Sigmoid colon (tissue), 7 donors: ENCODE measurements around the gene GOLGA6L7. TPM values are rescaled to one million over a fixed set of nuclear protein-coding genes. Genes with fewer than 3 reads are reported as not detected.
"Not testable (repeated sequence)": the region's sequence is repeated elsewhere in the genome, so short reads cannot be mapped to it uniquely, and the experiment has no call there.

Experiments
- DNase-seq: peaks from one replicate; pipeline ENCODE4 v3.0.0-alpha.2; 2019
- H3K27ac ChIP-seq, 4 donors: fragments of 200-600 bp; sonication (generic); one replicate each; pipeline ENCODE4 v1.5.1; 2016 to 2019; ENCODE audit warnings: mild to moderate bottlenecking in 1 of 4
- H3K27me3 ChIP-seq, 3 donors: fragments of 200-600 bp; sonication (generic); one replicate each; pipeline ENCODE4 v1.5.1; 2019; ENCODE audit warnings: mild to moderate bottlenecking in 1 of 3
- H3K36me3 ChIP-seq, 4 donors: fragments of 200-600 bp; sonication (generic); one replicate each; pipeline ENCODE4 v1.5.1; 2016 to 2019
- H3K4me1 ChIP-seq, 4 donors: fragments of 200-600 bp; sonication (generic); one replicate each; pipeline ENCODE4 v1.5.1; 2017 to 2019
- H3K4me3 ChIP-seq, 4 donors: fragments of 200-600 bp; sonication (generic); one replicate each; pipeline ENCODE4 v1.5.1; 2017 to 2019; ENCODE audit warnings: mild to moderate bottlenecking in 2 of 4, moderate library complexity in 1 of 4
- H3K9me3 ChIP-seq, 4 donors: fragments of 200-600 bp in 3 of 4; sonication (generic) in 3 of 4; one replicate each; pipeline versions ENCODE4 v1.5.1 to v1.6.1; 2013 to 2019
- WGBS, 2 donors: extraction: QIAGEN DNeasy Blood & Tissue Kit; methylation state at CpG; one replicate each; pipeline ENCODE4 v1.1.7; 2013; 5-methylcytosine and 5-hydroxymethylcytosine counted together
- intact Hi-C: fragments of 100-400 bp; cut with DNase I; formaldehyde crosslinking; loops from one replicate; pipeline ENCODE4 v1.15.1; 2023
- polyA plus RNA-seq, 3 donors: library from polyadenylated mRNA; stranded (reverse); fragments of 200-250 nt; gene quantifications; one replicate each; pipeline ENCODE4 v1.2.3, GENCODE V29; 2013
- total RNA-seq, 4 donors: library from RNA; depleted of rRNA; stranded (reverse); fragments of >200 nt; gene quantifications; one replicate each; pipeline ENCODE4 v1.1.0, GENCODE V29; 2016
- donor health status: healthy with polysubstance abuse.
- donor health status: Bipolar disorder and iron deficiency.
- donor health status: healthy.

GOLGA6L7 gene
- total and polyA plus RNA-seq, 7 donors: 0.60 TPM; not detected in 6

DNA sequence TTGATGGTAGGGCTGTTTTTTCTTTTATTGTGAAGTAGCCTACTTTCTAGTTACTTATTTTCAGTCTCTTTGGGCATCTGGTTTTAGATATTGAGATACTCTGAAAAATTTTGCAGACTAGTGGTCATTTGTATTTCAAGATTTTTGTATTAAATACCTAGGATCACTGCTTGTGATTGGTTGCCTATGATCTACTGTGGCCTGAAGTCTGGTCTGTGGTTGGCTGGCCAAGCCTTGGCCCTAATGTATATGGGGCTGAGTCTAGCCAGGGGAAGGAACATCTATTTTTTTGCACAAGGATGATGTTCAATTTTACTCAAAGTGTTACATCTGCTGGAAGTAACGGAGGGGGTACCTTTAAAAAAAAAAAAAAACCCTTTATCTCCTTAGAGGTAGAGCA is 38.0 kb downstream of the GOLGA6L7 start:
- H3K4me1 ChIP-seq, H3K9me3 ChIP-seq, intact Hi-C loops, H3K27ac ChIP-seq, H3K4me3 ChIP-seq, H3K27me3 ChIP-seq, H3K36me3 ChIP-seq, DNase-seq: not testable (repeated sequence)
- whole genome bisulfite sequencing, 2 donors: 74% methylated on average over 1 of the region's 1 CpG

DNA sequence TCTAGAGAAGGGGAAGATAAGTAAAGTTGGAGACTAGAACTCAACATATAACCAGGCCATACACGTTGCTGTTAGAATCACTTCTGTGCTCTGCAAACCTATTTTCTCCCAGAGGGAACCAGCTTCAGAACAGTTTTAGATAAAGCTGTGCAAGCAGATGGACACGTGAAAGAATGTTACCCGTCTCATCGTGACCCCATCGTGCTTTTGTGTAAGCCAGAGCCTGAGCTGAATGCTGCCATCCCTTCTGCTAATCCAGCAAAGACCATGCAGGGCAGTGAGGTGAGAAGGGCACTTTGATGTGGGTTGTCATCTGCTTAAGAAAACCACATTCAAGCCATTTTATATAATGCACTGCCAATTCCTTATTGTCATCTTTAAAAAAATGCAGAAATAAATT is 40.3 kb downstream of the GOLGA6L7 start:
- H3K4me1 ChIP-seq, H3K27me3 ChIP-seq, H3K27ac ChIP-seq, intact Hi-C loops, H3K9me3 ChIP-seq, H3K36me3 ChIP-seq, H3K4me3 ChIP-seq, DNase-seq: not testable (repeated sequence)
- 69 to 81% methylated on average over 5 of the region's 5 CpGs for WGBS, 2 donors

- not testable (repeated sequence) for H3K4me1 ChIP-seq, DNase-seq
- WGBS, 2 donors: 62 to 72% methylated on average over 2 of the region's 2 CpGs
Observed at GRCh38 chr15:28800366-28800765, 48.1 kb downstream of the GOLGA6L7 start.

DNA sequence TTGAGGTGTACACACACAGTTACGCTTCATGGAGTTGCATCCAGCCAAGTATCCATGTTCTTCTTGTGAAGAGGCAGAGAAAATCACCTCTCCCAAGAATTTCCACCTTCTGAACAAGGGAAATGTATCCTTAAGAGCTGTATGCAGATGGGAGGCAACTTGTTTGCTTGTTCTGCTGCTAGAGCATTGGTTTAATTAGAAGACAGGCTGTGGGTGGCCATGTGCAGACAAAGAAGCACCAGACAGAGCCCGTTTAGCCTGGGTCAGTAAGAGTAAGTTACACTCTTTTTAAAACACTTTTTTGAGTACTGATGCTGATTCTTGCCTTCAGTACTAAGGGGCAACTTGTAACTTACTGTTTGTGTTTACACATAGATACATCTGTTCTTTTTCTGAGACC is 50.2 kb downstream of the GOLGA6L7 start:
- H3K9me3 ChIP-seq, H3K36me3 ChIP-seq, intact Hi-C loops, DNase-seq, H3K27me3 ChIP-seq, H3K4me1 ChIP-seq, H3K4me3 ChIP-seq, H3K27ac ChIP-seq: not testable (repeated sequence)
- 46 to 55% methylated on average over 2 of the region's 2 CpGs for WGBS, 2 donors

More at GRCh38 chr15:28800366-28800765, 48.1 kb downstream of the GOLGA6L7 start:
- intact Hi-C loops, H3K27ac ChIP-seq, H3K36me3 ChIP-seq, H3K27me3 ChIP-seq, H3K9me3 ChIP-seq, H3K4me3 ChIP-seq: not testable (repeated sequence)

DNA sequence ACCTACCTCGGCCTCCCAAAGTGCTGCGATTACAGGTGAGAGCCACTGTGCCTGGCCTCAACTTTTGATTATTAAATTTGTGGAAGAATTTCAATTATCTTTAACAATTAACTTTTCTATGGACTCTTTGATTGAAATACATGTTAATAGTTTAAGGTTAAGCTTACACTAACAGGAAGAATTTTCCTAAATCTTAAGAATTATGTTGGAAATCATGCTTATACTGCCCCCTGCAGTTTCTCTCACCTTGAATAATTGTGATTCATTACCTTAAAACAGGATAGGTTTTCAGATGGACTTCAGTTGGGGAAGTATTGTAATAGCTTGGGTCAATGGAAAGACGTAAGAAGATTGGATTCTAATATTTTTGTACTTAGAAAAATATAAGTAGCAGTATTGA is 54.2 kb downstream of the GOLGA6L7 start:
- 72 to 87% methylated on average over 3 of the region's 3 CpGs for WGBS, 2 donors
- H3K4me1 ChIP-seq, H3K9me3 ChIP-seq, H3K27ac ChIP-seq, DNase-seq, H3K36me3 ChIP-seq, intact Hi-C loops, H3K4me3 ChIP-seq: not testable (repeated sequence)
- H3K27me3 ChIP-seq: peaks cover 3 to 14% (median 3%) of the 10 kb centered on the region in 3 donors

Other genes starting within 250 kb of the GOLGA6L7 start
- gene GOLGA8M, start 136.2 kb downstream of the GOLGA6L7 start, total RNA-seq: under 1 TPM; 0.27 to 0.82 (median 0.63) TPM
- under 1 TPM in 1 of 3 donors, not detected in 2; 0.16 TPM for gene GOLGA8M, start 136.2 kb downstream of the GOLGA6L7 start, polyA plus RNA-seq
- gene APBA2, start 37.3 kb upstream of the GOLGA6L7 start, total RNA-seq: 1 to 10 TPM; 1.4 to 1.7 (median 1.5) TPM
- gene APBA2, start 37.3 kb upstream of the GOLGA6L7 start, polyA plus RNA-seq: 10 to 100 TPM in 1 of 3 donors, 1 to 10 TPM in 1, under 1 TPM in 1; 0.46 to 10.7 (median 3.6) TPM